ENCODE data around the gene CXorf65.

Gene CXorf65

GRCh38 chrX:71060127-71060526 is 46.4 kb downstream of the CXorf65 start:
- H3K27me3 ChIP-seq (replicated peaks; ENCODE audit: insufficient read depth, low read length): no peaks in the 10 kb centered on the region
- no peak for TF ChIP-seq EZH2 (optimal IDR thresholded peaks at IDR 0.05; ENCODE audit: low read depth, low read length)
- TF ChIP-seq CTCF (IDR thresholded peaks at IDR 0.05; ENCODE audit: low read length): no peak
- TF ChIP-seq EZH2phosphoT487 (IDR thresholded peaks at IDR 0.05; ENCODE audit: low read length): no peak
- H3K4me3 ChIP-seq (ENCODE audit: low read length): no peak overlapping the region
- H3K9ac ChIP-seq (ENCODE audit: low read length): no peak overlapping the region
- H3K79me2 ChIP-seq (ENCODE audit: low read length): peaks cover 9% of the 10 kb centered on the region
- H3F3A ChIP-seq (ENCODE audit: insufficient read depth, low read length): no peaks in the 10 kb centered on the region
- H4K20me1 ChIP-seq (ENCODE audit: insufficient read depth, low read length): no peaks in the 10 kb centered on the region
- H3K9me2 ChIP-seq (replicated peaks; ENCODE audit: insufficient read depth, low read length): no peaks in the 10 kb centered on the region
- no peaks in the 10 kb centered on the region for H3K36me3 ChIP-seq (replicated peaks; ENCODE audit: insufficient read depth, low read length)
- no peaks in the 10 kb centered on the region for H3K9me3 ChIP-seq (replicated peaks; ENCODE audit: insufficient read depth, low read length)
- H3K4me2 ChIP-seq (ENCODE audit: low read depth, low read length): no peak overlapping the region
- no peaks in the 10 kb centered on the region for H3K4me1 ChIP-seq (ENCODE audit: low read length)
- H2AFZ ChIP-seq (ENCODE audit: low read length): no peak overlapping the region
- DNase-seq: no peak
- H3K27ac ChIP-seq (ENCODE audit: low read length): no peak overlapping the region

- Histone ChIP-seq H3K27me3 (replicated peaks; ENCODE audit: insufficient read depth, low read length) (no peaks in the 10 kb centered on the region), H3K4me3 (ENCODE audit: low read length) (no peak overlapping the region), H3K36me3 (replicated peaks; ENCODE audit: insufficient read depth, low read length) (no peaks in the 10 kb centered on the region), H2AFZ (ENCODE audit: low read length) (no peak overlapping the region), H3K9ac (ENCODE audit: low read length) (no peak overlapping the region), H3K4me2 (ENCODE audit: low read depth, low read length) (no peak overlapping the region), H4K20me1 (ENCODE audit: insufficient read depth, low read length) (no peaks in the 10 kb centered on the region), H3K4me1 (ENCODE audit: low read length) (0 out of 2 replicates have a peak, but pooled peaks cover 4% of the 10 kb centered on the region), H3K79me2 (ENCODE audit: low read length) (peaks cover 1% of the 10 kb centered on the region; the same call in 1 of the 2 replicates), H3K27ac (ENCODE audit: low read length) (no peak overlapping the region), H3K9me2 (replicated peaks; ENCODE audit: insufficient read depth, low read length) (no peaks in the 10 kb centered on the region), H3K9me3 (replicated peaks; ENCODE audit: insufficient read depth, low read length) (no peaks in the 10 kb centered on the region), H3F3A (ENCODE audit: insufficient read depth, low read length) (0 out of 2 replicates have a peak, but pooled peaks cover 7% of the 10 kb centered on the region)
- DNase-seq: no peak
- TF ChIP-seq EZH2 (optimal IDR thresholded peaks at IDR 0.05; ENCODE audit: low read depth, low read length) (no peak), CTCF (IDR thresholded peaks at IDR 0.05; ENCODE audit: low read length) (no peak)
Measured at GRCh38 chrX:71057848-71058530, 48.6 kb downstream of the CXorf65 start.

- Histone ChIP-seq H4K20me1 (ENCODE audit: insufficient read depth, low read length) (no peaks in the 10 kb centered on the region), H3K4me1 (ENCODE audit: low read length) (0 out of 2 replicates have a peak, but pooled peaks cover 4% of the 10 kb centered on the region), H3K27ac (ENCODE audit: low read length) (no peak overlapping the region), H3K27me3 (replicated peaks; ENCODE audit: insufficient read depth, low read length) (no peaks in the 10 kb centered on the region), H3K36me3 (replicated peaks; ENCODE audit: insufficient read depth, low read length) (no peaks in the 10 kb centered on the region), H3K9ac (ENCODE audit: low read length) (no peak overlapping the region), H2AFZ (ENCODE audit: low read length) (no peak overlapping the region), H3K79me2 (ENCODE audit: low read length) (peaks cover 11% of the 10 kb centered on the region), H3K4me2 (ENCODE audit: low read depth, low read length) (no peak overlapping the region), H3K9me2 (replicated peaks; ENCODE audit: insufficient read depth, low read length) (no peaks in the 10 kb centered on the region), H3F3A (ENCODE audit: insufficient read depth, low read length) (0 out of 2 replicates have a peak, but pooled peaks cover 7% of the 10 kb centered on the region), H3K9me3 (replicated peaks; ENCODE audit: insufficient read depth, low read length) (no peaks in the 10 kb centered on the region), H3K4me3 (ENCODE audit: low read length) (no peak overlapping the region)
- DNase-seq: no peak
- TF ChIP-seq EZH2phosphoT487 (IDR thresholded peaks at IDR 0.05; ENCODE audit: low read length) (no peak), EZH2 (optimal IDR thresholded peaks at IDR 0.05; ENCODE audit: low read depth, low read length) (no peak)
Measured at GRCh38 chrX:71056867-71057266, 49.7 kb downstream of the CXorf65 start.

Measured in MM.1S (cell line).